HG03575 (cell line): ENCODE measurements around the gene PLB1.

Source experiments
- ATAC-seq: cut with Tn5 transposase; IDR thresholded peaks from one replicate; pipeline ENCODE4 v1.9.1; 2021; ENCODE audit not compliant: unreplicated experiment, insufficient number of reproducible peaks, low FRiP score; ENCODE audit errors: extremely low read depth

PLB1 gene

DNA sequence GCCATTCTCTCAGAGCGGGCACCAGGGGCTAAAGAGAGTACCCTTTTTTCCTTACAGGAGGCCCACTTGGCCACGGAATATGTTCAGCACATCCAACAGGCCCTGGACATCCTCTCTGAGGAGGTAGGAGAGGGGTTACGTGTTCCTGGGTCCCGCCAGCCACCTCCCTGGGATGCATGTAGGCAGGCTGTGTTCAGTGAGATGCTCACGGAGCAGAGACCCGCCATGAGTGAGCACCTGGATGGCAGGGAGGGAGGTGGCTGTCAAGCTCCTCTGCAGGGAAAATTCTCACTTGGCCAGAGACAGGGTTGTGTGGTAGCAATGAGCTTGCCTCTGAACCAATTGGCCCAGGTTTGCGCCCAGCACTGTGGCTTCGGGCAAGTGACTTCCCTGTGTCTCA is 132.6 kb downstream of the PLB1 start:
- ATAC-seq, result no peak

DNA sequence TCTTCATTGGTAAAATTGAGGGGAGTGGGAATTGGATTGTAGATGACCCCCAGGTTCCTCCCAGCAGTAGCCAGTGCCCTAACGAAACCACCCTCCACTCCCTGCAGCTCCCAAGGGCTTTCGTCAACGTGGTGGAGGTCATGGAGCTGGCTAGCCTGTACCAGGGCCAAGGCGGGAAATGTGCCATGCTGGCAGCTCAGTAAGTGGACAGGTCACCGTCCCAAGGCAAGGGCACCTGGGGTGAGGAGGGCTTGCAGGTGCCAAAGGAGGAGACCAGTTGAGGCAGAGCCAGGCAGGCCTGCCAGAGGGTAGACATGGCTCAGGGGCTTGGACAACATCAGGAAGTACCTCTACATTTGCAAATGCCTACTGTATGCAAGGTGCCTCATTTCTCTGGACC is 133.1 kb downstream of the PLB1 start:
- no peak for ATAC-seq

DNA sequence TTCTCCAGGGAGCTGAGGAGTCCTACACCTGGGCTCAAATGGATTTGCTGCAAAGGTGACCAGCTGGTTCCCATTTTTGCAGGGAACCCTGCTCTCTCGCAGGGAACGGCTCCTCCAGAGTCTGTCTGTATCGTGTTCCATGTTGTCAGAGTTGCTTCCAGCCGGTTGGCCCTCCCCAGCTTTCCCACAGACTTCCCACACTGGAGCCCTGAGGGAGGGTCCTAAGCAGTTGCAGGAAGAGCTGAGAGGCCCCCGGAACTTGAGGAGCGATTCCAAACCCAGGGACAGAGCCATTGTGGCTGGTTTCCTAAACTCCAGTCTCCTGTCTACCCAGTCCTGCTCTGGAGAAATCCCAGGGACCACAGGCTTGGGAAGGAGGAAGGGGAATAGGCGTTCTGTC is 134.1 kb downstream of the PLB1 start:
- ATAC-seq, result no peak

DNA sequence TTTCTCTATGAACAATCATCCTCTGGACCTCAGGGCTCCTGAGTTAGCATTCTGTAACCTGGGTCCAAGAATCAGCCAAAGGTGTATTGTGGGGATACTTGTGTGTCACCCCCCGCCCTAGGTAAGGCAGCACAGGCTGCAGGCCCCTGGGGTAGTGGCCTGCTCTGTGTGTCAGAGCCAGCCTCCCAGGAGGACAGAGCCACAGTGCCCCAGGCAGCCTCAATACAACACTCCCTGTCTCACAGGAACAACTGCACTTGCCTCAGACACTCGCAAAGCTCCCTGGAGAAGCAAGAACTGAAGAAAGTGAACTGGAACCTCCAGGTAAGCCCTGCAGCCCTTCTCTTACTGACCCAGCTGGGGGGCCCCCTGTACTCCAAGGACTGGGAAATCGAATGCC is 134.5 kb downstream of the PLB1 start:
- ATAC-seq, result no peak

DNA sequence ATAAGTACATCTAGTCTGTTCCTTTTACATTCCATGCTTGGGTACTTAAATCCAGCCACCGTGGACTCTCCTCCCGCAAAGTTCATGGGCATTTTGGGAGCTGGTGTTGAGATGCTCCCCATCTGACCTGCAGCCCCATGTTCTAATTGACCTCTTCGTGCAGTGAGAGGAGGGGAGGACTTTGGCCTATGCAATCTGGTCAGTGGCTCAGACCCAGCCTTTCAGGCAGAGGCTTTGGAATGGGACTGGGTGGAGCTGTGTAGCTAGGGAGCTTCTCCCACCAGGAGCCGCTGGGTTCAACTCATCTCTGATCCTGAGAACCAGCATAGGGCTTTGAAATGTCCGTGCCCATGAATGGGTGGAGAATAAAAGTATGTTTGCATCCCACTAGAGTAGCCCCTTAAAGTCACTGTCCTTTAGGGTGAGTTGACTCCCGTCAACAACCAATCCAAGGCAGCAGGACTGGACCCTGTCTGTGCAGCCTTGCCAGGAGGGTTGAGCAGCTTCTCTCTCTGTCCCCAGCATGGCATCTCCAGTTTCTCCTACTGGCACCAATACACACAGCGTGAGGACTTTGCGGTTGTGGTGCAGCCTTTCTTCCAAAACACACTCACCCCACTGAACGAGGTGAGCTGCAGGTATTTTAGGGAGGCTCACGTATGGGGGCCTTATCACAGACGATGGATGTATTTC is 135.8 kb downstream of the PLB1 start:
- ATAC-seq, result no peak

DNA sequence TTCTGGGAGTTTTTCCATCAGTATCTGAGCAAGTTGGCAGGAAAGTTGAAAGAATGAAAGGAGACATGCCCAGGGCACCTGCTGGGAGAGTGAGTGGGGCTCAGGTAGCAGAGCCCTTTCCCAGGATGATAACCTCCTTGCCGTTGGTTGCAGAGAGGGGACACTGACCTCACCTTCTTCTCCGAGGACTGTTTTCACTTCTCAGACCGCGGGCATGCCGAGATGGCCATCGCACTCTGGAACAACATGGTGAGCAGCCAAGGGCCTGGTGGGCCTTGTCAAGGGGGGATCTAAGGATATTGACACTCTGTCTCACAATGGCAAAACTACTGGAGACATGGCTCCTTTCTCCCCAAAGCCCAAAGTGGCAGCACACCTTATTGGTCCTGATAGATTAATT is 136.9 kb downstream of the PLB1 start:
- no peak for ATAC-seq

DNA sequence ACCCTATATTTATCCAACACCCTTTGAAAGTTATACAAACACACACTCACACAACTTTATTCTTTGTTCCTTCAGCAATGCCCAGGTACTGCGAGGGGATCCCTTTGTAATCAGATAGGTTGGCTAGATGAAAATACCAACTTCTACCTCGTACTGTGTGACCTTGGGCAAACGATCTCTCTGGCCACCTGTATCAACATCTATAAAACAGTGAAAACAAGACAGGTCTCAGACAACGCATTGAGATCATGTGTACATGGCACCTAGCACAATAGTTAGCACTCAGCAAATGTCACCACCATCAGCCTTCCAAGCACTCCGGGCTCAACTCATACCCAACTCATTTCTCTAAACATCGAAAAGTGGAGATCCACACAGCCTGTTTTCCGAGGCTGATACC is 137.3 kb downstream of the PLB1 start:
- no peak for ATAC-seq

DNA sequence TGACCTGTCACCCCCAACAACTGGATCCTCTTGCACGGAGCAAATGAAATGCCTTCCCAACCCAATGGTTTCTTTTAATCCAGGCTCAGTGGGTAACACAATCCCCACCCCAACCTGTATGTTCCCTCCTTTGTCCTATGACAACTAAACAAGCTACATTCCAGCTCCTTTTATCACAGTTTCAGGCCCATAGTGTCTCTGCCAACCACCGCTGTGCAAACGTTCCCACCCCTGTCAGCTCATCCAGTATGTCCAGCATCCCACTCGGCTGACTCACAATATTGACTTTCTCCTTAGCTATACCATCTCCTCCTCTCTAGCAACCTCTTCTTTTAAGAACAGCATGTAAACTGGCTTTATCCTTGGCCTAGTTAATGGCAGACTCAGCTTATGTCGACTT is 137.9 kb downstream of the PLB1 start:
- ATAC-seq, result no peak

DNA sequence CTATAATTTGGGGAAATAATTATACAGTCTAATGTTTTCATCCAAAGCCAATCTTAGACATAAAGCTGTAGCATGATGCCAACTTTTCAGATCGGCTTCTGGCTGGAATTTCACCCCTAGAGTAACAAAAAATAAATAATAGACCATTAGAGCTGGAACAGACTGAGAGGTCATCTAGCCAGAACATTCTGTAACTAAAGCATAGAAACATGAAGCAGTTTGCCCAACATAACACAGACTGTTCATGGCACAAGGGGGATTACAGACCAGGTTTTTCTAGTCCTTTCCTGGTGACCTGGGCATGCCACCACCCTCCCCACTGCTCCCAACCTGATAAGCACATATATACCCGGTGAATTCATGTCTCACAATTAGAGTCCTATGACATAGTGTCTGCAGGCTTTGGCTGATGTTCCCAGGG is 139.3 kb downstream of the PLB1 start:
- ATAC-seq, result no peak

DNA sequence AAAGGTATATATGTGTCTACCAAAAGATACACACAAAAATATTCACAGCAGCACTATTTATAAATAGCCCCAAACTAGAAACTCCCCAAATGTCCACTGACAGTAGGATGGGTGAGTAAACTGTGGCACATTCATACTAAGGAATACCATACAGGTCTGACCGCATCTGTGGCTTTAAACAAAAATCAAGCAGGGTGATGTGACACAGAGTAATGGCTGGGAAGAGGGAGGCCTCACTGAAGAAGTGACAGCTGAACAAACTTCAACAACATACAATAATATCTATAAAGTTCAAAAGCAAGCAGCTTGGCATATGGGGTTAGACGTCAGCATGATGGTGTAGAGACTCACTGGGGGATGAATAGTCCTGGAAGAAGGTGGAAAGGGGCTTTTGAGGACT is 140.6 kb downstream of the PLB1 start:
- no peak for ATAC-seq

DNA sequence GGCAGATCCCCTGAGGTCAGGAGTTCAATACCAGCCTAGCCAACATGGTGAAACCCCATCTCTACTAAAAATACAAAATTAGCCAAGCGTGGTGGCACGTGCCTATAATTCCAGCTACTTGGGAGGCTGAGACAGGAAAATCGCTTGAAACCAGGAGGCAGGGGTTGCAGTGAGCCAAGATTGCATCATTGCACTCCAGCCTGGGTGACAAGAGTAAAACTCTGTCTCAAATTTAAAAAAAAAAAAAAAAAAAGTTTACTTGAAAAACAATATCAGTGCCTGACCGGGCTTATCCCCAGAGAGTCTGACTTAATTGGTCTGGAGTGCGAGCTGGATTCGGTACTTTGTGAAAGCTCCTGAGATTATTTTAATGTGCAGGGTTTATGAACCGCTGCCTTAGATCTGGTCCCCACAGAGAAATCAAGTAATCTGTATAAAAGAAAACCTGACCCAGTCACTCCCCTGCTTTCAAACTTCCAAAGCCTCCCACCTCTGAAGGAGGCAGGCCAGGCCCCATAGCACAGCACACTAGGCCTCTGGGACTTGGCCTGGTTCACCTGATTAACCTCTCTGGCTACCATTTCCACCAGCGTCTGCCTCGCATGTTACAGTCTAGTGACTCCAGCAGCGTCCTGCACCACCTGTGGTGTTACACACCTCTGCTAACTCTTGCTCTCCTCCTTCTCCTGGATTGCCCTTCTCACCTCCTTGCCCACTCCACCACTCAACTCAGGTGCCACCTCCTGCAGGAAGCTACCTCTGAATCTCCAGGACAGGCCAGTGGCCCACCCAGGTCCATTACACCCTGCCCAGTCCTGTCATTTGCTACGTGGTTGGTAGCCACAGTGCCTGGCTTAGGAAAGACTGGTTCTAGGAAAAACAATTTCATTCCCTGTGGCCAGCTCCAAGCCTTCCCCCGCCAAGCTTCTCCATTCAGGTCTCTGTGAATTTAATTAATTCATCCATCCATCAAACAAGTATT is 141.5 kb downstream of the PLB1 start:
- ATAC-seq, result no peak

DNA sequence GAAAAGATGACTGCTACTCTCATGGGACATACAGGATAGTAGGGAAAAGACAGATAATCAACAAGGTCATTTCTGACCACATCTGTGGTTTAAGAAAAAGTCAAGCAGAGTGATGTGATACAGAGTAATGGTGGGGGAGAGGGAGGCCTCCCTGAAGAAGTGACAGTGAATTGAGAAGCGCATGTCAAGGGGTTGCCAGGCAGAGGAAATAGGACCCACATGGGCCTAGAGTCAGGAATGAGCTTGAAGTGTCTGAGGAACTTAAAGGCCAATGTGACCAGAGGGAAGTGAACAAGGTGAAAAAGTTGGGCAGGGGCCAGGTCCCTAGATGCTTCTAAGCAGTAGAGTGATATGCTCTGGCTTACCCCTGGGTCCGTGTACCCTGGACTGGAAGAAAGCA is 142.2 kb downstream of the PLB1 start:
- no peak for ATAC-seq

DNA sequence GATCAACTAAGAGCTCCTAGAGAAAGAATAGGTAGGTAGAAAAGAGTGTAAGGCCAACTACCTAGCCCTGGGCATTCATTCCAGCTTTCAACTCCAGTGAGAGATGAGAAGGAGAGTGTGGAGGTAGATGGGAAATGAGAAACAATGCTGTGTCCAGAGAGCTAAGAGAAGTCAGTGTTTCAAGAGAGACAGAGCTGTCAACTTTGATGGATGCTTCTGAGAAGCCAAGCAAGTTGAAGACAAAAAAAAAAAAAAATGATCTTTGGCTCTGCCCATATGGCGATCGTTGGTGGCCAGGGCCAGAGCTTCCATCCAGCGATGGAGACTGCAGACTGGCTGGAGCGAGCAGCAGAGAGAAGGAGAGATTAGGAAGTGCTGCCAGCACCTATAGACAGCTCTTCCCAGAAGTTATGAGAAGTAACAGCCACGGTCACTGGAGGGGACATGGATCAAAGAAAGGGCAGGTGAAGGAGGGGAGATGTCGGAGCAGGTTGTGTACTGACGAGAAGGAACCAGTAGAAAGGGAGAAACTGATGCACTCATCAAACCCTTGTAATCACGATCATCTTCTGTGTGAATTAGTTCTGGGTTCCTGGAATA is 143.3 kb downstream of the PLB1 start:
- ATAC-seq, result no peak

DNA sequence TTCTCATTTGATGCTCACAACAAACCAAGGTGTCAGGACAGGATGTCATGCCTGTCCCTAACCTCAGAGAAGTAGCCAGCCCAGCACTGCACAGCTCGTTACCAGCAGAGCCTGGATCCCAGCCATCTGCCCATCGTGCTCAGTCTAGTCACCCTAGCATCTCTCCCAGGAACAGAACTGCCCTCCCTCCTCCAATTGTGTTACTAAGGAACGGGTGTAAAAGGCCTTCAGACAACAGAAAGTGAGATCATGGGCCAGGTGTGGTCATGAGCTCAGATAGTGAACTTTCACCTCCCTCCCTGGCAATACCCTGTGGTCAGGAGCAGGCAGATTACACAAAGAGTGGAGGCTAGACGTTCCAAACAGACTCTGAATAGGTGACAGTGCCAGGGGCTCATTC is 144.0 kb downstream of the PLB1 start:
- no peak for ATAC-seq

DNA sequence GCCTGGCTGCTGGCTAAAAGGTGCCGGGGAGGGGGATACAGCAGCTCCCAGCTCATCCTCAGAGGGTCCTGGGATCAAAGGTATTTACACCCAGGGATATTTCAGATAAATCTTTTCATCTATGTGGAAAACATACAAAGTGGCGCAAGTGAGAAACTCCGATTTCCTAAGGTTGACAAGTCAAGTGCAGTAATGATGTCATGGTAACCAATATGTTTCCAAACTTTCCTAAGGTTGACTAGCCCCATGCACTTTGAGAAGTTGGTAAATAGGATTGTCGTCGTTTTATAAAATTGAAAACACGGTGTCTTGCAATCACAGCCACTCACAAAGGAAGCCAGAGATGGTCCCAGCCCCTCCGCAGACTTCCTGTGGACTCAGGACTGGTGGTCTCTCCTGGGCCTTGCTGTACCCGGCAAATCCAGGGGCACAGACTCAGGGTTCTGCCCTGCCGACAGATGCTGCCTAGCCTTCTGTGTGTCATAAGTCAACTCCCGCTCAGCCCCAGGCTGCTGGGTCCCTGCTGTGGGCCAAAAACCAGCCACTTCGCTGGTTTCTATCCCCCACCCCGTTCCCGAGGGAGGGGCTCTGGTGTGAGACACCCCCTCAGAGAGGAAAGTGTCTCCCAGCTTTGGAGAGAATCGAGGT is 144.5 kb downstream of the PLB1 start:
- ATAC-seq, result no peak

DNA sequence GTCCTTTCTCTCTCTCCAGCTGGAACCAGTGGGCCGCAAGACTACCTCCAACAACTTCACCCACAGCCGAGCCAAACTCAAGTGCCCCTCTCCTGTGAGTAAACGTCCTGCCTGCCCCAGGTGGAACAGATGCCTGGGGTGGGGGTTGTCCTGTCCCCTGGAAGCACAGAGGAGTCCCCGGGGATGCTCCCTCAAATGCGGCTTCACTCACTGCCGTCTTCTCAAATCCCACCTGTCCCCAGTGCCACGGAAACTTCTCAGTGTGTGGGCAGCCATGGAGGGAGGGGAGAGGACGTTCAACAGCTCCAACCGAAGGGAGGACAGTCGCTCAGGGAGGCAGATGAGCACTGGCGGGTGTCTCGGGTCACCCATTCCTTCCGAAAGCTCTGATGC is 145.0 kb downstream of the PLB1 start:
- ATAC-seq, result no peak

DNA sequence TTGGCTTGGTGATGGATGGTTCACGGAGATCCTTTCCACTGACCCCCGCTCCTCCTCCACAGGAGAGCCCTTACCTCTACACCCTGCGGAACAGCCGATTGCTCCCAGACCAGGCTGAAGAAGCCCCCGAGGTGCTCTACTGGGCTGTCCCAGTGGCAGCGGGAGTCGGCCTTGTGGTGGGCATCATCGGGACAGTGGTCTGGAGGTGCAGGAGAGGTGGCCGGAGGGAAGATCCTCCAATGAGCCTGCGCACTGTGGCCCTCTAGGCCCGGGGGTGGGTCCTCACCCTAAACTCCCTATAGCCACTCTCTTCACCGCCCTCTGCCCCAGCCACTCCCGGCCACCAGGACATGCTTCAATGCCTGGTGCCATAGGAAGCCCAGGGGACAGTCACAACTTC is 146.9 kb downstream of the PLB1 start:
- no peak for ATAC-seq

DNA sequence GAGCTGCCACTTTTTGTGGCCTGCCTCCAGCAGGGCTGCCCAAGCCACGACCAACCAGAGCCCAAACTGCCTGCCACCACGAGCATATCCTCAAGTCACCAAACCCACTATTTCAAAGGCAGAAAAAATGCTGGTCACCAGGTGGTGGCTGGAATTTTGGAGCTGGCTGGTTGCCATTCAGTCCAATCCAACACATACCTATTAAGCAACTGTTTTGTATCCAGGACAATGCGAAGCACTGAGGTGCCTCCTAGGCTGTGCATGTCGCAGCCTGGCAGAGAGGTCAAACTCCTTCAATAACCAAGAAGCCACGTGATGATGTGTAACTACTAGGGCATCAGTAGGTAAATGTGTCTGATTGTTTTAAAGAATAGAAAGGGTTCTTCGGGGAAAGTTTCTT is 147.5 kb downstream of the PLB1 start:
- no peak for ATAC-seq

DNA sequence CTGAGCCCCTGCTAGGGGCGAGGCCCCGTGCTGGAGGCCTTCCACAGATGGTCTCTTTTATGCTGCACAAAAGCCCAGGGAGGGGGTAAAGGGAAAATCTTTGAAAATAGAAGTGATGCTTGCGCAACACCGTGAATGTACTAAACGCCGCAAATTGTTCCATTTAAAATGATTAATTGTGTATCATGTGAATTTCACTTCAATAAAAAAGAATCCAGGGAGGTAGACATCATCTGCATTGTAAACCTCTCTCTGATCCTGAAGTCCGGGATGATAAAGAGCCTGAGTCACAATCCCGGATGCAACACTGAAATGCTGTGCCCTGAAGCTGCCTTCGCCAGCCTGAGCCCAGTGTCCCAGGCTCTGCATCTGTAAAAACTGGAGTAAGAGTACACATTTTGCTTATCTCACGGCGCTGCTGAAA is 148.1 kb downstream of the PLB1 start:
- ATAC-seq, result no peak

DNA sequence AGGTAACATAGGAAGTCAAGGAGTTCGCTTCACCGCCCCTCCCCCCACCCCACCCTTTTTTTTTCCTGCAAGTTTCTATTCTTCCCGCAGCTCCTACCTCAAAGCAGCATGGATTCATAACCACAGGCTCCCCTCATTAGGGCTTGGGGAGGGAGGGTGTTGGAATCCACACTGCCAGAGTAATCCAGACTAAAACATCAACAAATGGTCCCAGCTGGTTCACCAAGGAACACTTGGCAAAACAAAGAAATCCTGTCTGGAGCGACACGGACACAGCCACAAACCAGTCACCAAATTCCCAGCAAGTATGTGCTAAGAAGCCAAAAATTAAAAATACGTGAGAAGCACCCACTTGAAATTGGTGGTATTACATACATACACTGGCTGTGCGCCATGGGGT is 148.9 kb downstream of the PLB1 start:
- ATAC-seq, result no peak
